Activated T-helper 1 cell treated with anti-CD3 and anti-CD28 coated beads, Interleukin-12 subunit alpha, Interleukin-12 subunit beta, Interleukin-2, Interleukin-4 antibody, amounts not matched to agents 30 ng/mL and 10 ng/mL and 1 ng/mL, durations not matched to agents 14 hours and 24 hours and 36 hours (primary cell): ENCODE measurements around the gene NPTN. TPM values are rescaled to one million over a fixed set of nuclear protein-coding genes. Genes with fewer than 3 reads are reported as not detected.

Experiments used
- DNase-seq: peaks from one replicate; pipeline ENCODE4 v3.0.0; 2021; ENCODE audit warnings: low spot score
- H3K27ac Mint-ChIP-seq: one replicate; pipeline ENCODE4 v1.8.0; 2021; ENCODE audit warnings: mild to moderate bottlenecking, mixed read lengths
- H3K27me3 Mint-ChIP-seq: one replicate; pipeline ENCODE4 v1.8.0; 2022; ENCODE audit warnings: mild to moderate bottlenecking, moderate library complexity, mixed read lengths; ENCODE audit not compliant: insufficient read depth
- H3K36me3 Mint-ChIP-seq: one replicate; pipeline ENCODE4 v1.8.0; 2021; ENCODE audit warnings: low read depth, mixed read lengths
- H3K4me1 Mint-ChIP-seq: one replicate; pipeline ENCODE4 v1.8.0; 2021; ENCODE audit warnings: low read depth, mixed read lengths
- H3K4me3 Mint-ChIP-seq: one replicate; pipeline ENCODE4 v1.8.0; 2021; ENCODE audit warnings: mild to moderate bottlenecking, moderate library complexity, mixed read lengths
- H3K9me3 Mint-ChIP-seq: one replicate; pipeline ENCODE4 v1.8.0; 2021; ENCODE audit warnings: mixed read lengths
- intact Hi-C: fragments of 100-400 bp; cut with micrococcal nuclease; formaldehyde crosslinking; loops from one replicate; pipeline ENCODE4 v1.15.1; 2024
- total RNA-seq: library from RNA; stranded (reverse); gene quantifications from 2 replicates; pipeline ENCODE4 v1.2.3, GENCODE V29; 2022

The NPTN gene
- total RNA-seq: 91.1 and 91.2 TPM in 2 replicates

DNA sequence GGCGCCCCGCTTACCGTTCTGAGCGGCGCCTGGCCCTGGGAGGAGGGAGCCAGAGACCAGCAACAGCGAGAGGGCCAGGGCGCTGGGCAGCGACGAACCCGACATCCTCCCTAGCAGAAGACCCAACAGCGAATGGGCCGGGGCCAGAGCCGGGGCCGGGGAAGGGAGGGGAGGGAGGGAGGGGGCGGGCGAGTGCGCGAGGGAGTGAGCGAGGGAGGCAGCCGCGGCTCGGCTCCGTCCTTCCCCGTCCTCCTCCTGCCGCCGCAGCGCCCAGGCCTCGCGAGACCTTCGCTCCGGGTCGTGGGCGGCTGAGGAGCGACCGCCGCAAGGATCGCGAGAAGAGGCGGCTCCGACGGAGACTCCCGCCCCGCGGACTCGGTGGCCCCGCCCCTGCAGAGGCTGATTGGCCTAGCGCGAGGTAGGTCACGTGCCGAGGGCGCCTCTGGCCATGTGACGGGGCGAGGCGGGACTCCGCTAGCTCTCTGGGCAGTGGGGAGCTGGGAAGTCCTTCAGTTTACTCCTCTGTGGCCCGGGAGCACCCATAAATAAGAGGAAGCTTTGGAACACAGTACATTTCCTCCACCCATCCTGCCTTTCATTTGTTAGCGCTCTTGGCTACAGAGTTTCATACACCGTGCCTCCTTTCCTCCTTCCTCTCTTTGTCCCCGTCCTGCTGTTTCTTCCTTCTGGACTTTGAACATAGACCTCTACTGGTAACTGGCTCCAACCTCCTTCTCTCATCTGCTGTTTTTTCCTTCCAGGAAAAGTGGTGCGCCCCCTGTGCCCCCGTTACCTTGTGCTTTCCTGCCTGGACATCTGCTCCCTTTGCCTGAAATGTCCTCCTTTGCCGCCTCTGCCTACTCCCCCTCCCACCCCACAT, at the start of gene NPTN:
Gene NPTN (minus strand): TSS at position 279 of the 880 bp plus-strand sequence. CDS start 174 bp downstream, at position 105.
- DNase-seq: peak; percentile 99
- Mint-ChIP-seq H3K4me3 (peak within 1 kb of the TSS; percentile 89), H3K4me1 (peaks cover 54% of the 10 kb centered on the region), H3K27ac (peak within 1 kb of the TSS; percentile 74), H3K9me3 (no peaks in the 10 kb centered on the region), H3K36me3 (no peaks in the 10 kb centered on the region), H3K27me3 (peaks cover 10% of the 10 kb centered on the region)
- intact Hi-C loops: loop anchor here (2.0 to 10.0 kb wide), 6 partner anchors 47 to 947 kb away; partner anchors contain the start of genes ARID3B, BBS4, HIGD2B and PML

DNA sequence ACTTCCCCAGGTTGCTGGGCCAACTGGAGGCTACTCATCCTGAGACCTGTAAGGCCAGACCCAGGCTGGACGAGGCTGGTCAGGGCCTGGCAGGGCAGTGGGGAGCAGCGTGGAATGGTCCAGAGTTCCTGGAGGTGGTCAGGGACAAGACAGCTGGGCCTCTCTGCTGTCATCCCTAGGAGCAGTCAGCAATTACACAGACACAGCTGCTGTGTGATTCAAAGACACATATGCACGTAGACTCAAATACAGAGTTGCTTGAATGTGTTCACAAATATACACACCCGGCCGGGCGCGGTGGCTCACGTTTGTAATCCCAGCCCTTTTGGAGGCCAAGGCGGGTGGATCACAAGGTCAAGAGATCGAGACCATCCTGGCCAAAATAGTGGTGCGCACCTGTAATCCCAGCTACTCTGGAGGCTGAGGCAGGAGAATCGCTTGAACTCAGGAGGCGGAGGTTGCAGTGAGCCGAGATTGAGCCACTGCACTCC, 49.5 kb upstream of the NPTN start:
- Mint-ChIP-seq H3K36me3 (no peaks in the 10 kb centered on the region), H3K27me3 (peaks cover 51% of the 10 kb centered on the region), H3K4me3 (peak overlapping the region; percentile 7), H3K4me1 (peaks cover 51% of the 10 kb centered on the region), H3K9me3 (no peaks in the 10 kb centered on the region), H3K27ac (no peak overlapping the region)
- intact Hi-C loops: loop anchor here (1.0 kb wide), 1 partner anchor 15 kb away; no protein-coding TSS in a partner anchor
- no peak for DNase-seq

DNA sequence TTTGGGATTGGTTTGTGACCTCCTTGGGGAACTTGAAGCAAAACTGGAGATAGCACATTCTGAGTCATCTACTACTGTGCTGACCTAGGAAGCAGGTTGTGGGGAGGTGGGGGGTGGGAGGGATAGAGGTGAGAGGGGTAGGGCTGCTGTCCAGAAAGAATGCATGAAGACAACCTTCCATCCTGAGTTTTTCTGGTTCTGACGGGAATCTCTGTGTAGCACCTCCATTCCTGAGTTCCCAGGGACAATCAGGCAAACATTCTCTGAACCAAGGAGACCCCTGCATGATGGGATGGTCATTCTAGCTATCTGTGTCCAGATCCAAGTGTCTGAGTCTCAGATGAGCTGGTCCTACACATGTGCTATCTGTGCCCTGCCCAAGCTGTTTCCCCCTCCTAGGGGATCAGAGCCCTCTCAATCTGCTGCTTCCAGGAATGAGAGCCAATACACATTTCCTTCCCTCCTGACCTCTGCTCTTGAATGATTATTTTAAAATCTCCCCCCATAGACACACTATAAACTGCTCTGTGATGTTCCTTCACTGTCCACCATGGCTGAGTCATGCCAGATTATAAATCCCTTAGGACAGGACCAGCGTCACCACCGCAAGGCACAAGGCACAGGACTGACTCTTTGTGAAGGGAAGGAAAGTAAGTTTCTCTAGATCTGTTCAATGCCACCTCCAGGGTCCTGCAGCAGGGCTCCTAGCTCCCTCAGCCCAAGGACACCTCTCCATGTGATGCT, 48.8 kb upstream of the NPTN start:
- no peak for DNase-seq
- Mint-ChIP-seq H3K4me1 (peaks cover 51% of the 10 kb centered on the region), H3K27ac (no peak overlapping the region), H3K27me3 (peaks cover 49% of the 10 kb centered on the region), H3K4me3 (no peak overlapping the region), H3K36me3 (no peaks in the 10 kb centered on the region), H3K9me3 (no peaks in the 10 kb centered on the region)
- intact Hi-C loops: no loop called here

DNA sequence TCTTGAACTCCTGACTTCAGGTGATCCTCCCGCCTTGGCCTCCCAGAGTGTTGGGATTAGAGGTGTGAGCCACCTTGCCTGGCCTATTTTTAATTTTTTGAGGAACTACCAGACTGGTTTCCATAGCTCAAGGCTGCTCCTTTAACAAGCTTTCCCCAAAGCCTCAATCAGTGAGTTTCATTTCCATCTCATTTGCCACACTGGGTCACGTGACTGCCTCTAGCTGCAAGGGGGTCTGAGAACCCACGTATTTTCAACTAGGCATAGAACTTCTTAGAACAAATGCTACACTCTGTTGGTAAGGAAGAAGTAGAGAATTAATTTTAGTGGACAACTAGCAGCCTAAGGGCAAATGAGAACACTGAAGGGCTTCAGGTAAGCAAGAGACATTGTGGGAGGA, 47.9 kb upstream of the NPTN start:
- Mint-ChIP-seq H3K4me3 (no peak overlapping the region), H3K27ac (no peak overlapping the region), H3K36me3 (no peaks in the 10 kb centered on the region), H3K27me3 (peaks cover 39% of the 10 kb centered on the region), H3K4me1 (peaks cover 51% of the 10 kb centered on the region), H3K9me3 (no peaks in the 10 kb centered on the region)
- no peak for DNase-seq
- intact Hi-C loops: no loop called here

DNA sequence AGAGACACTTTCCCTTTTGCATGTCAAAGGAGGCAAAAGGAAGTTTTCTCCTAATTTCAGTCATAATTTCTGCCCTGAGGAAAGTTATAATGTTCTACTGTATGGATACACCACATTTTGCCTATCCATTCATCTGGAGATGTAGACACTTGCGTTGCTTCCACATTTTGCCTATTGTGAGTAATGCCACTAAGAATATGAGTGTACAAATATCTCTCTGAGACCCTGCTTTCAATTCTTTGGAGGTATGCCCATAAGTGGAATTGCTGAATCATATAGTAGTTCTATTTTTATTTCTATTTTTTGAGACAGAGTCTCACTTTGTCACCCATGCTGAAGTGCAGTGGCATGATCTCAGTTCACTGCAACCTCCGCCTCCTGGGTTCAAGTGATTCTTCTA, 47.4 kb upstream of the NPTN start:
- peaks cover 35% of the 10 kb centered on the region for H3K27me3 Mint-ChIP-seq
- no peaks in the 10 kb centered on the region for H3K36me3 Mint-ChIP-seq

DNA sequence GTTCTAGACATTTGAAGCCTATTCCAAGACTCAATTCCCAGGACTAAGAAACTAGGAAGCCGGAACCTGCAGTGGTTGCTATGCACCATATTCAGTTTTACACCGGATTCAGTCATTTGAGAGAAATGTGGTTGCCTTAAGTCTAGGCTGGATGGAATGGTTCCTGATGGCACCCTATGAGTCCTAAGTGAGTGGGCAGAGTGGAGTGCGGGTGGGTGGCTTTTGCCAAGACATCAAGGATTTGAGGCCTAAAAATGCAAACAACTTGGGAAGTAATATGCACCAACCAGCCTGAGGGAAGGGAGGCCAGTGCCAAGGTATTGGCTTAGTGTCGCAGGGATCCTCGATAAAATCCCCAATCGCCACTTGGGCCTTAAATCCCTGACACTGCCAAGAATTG, 46.8 kb upstream of the NPTN start:
- Mint-ChIP-seq H3K4me3 (no peak overlapping the region), H3K36me3 (no peaks in the 10 kb centered on the region), H3K27me3 (peaks cover 29% of the 10 kb centered on the region), H3K9me3 (no peaks in the 10 kb centered on the region), H3K27ac (no peak overlapping the region), H3K4me1 (peaks cover 42% of the 10 kb centered on the region)
- intact Hi-C loops: no loop called here
- no peak for DNase-seq

More for the DNA sequence above, 47.4 kb upstream of the NPTN start:
- Mint-ChIP-seq H3K9me3 (no peaks in the 10 kb centered on the region), H3K27ac (no peak overlapping the region), H3K4me1 (peaks cover 48% of the 10 kb centered on the region), H3K4me3 (no peak overlapping the region)
- DNase-seq: no peak
- intact Hi-C loops: no loop called here

DNA sequence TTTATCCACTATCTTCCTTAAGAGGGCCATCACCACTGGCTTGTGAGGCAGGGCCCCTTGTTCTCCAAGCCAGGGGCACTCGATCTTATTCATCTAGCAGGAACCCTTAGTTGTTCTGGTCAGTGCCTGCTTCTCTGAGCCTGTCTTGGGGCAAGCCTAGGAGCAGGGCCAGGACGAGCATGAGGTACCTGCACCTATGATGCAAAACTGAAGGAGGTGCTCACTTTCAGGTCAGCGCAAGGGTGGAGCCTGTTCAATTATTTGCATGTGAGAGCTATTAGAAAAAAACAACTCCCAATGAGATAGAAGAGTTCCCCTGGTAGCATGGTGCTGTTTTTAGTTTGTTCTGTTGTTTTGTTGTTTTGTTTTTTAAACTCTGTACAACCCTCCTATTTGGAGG, 46.0 kb upstream of the NPTN start:
- Mint-ChIP-seq H3K9me3 (no peaks in the 10 kb centered on the region), H3K4me3 (no peak overlapping the region), H3K27me3 (peaks cover 26% of the 10 kb centered on the region), H3K27ac (no peak overlapping the region), H3K36me3 (no peaks in the 10 kb centered on the region), H3K4me1 (peaks cover 49% of the 10 kb centered on the region)
- intact Hi-C loops: no loop called here
- DNase-seq: no peak

DNA sequence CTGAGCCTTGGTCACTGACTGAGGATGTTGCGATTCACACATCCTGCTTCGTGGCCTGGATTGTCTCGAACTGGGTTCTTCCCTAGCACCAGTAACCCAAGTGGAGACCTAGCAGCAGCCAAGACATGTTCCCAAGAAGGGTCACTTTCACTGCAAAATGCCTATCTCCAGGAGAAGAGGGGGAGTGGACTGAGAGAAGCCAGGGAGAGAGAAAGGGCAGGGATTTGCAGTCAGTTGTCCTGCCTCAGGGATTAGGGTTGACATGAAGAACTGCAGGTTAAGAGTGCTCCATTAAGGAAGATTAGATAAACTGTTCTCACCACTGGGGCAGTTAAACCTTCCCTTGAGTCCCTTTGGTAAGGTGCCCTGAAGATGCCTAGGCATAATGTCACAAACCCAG, 45.3 kb upstream of the NPTN start:
- intact Hi-C loops: no loop called here
- H3K4me1 Mint-ChIP-seq: peaks cover 45% of the 10 kb centered on the region
- H3K4me3 Mint-ChIP-seq: no peak overlapping the region
- H3K36me3 Mint-ChIP-seq: no peaks in the 10 kb centered on the region
- H3K9me3 Mint-ChIP-seq: no peaks in the 10 kb centered on the region
- no peak for DNase-seq
- H3K27ac Mint-ChIP-seq: no peak overlapping the region
- H3K27me3 Mint-ChIP-seq: peaks cover 25% of the 10 kb centered on the region

DNA sequence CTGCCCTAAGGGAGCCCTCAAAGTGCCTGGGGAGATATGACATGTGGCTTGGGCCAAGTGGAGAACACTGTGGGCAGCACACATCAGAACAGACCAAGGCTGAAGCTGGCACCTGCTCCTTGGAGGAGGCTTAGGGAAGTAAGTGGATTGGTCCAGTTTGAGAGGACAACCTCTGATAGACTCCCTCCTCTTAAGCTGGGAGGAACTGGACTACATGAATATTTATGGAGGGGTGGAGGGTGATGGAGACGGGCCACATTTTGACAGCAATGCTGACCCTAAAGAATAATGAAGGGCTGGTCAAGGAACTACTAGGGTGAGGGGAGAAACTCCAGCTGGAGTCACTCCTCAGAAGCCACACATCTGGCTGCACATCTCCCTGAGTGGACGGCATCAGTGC, 44.5 kb upstream of the NPTN start:
- peaks cover 22% of the 10 kb centered on the region for H3K27me3 Mint-ChIP-seq
- DNase-seq: no peak
- H3K27ac Mint-ChIP-seq: no peak overlapping the region
- peaks cover 38% of the 10 kb centered on the region for H3K4me1 Mint-ChIP-seq
- no peak overlapping the region for H3K4me3 Mint-ChIP-seq
- no peaks in the 10 kb centered on the region for H3K9me3 Mint-ChIP-seq
- intact Hi-C loops: loop anchor here (1.0 to 2.0 kb wide), 3 partner anchors 23 to 41 kb away; no protein-coding TSS in a partner anchor
- no peaks in the 10 kb centered on the region for H3K36me3 Mint-ChIP-seq

DNA sequence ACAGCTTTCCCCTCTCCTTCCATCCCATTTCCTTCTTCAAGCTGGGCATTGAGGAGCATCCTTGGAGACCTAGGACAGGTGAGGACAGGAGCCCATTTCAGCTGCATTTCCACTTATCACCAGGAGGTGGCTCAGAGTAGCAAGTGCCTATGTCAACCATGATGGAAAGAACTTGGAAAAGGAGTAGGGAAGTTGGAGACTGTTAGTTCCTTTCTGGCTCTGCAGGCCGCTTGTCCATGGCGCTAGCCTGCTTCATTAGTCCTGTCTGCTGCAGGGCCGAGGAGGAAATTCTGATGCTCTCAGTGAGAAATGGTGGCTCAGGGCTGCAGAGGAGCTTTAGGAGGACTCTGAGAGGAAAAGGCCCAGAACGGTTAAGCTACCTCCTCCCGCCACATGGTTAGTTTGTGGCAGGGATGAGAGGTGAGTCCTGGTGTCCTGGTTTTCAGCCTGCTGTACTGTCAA, 44.0 kb upstream of the NPTN start:
- peak; percentile 31 for DNase-seq
- H3K4me1 Mint-ChIP-seq: peaks cover 33% of the 10 kb centered on the region
- H3K27ac Mint-ChIP-seq: no peak overlapping the region
- no peak overlapping the region for H3K4me3 Mint-ChIP-seq
- intact Hi-C loops: loop anchor here (1.0 to 2.0 kb wide), 3 partner anchors 23 to 41 kb away; no protein-coding TSS in a partner anchor
- no peaks in the 10 kb centered on the region for H3K9me3 Mint-ChIP-seq
- no peaks in the 10 kb centered on the region for H3K36me3 Mint-ChIP-seq
- H3K27me3 Mint-ChIP-seq: peaks cover 21% of the 10 kb centered on the region

DNA sequence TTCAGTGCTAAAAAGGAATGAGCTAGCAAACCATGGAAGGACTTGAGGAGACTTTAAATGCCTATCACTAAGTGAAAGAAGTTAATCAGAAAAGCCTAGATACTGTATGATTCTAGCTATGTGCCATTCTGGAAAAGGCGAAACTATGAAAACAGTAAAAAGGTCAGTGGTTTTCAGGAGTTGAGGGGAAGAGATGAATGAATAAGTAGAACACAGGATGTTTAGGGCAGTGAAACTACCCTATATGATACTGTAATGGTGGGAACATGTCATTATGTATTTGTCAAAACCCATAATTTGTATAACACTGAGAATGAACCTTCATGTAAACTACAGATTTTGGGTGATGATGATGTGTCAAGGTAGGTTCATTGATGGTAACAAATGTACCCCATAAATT, 41.4 kb upstream of the NPTN start:
- no peak for DNase-seq
- intact Hi-C loops: no loop called here
- Mint-ChIP-seq H3K4me3 (no peak overlapping the region), H3K36me3 (no peaks in the 10 kb centered on the region), H3K27me3 (peaks cover 21% of the 10 kb centered on the region), H3K9me3 (no peaks in the 10 kb centered on the region), H3K27ac (no peak overlapping the region), H3K4me1 (peaks cover 21% of the 10 kb centered on the region)

DNA sequence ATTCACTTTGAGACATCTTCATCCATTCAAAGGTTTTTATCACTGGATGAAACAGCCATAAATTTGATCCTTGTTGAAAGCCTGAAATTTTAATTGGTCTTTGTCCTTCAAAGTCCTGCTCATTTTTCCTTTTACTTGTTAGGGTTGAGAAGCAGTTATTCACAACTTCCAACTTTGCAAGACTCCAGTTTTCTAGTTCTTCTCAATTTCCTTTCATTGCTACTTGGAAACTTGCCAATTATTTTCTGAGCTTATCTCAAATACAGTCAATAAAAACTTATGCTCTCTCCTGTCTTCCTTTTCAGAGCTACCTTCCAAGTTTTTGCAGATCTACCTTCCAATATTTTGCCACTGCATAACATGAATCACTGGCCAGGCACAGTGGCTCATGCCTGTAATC, 27.3 kb upstream of the NPTN start:
- H3K36me3 Mint-ChIP-seq: no peaks in the 10 kb centered on the region
- H3K4me1 Mint-ChIP-seq: no peaks in the 10 kb centered on the region
- intact Hi-C loops: no loop called here
- H3K27ac Mint-ChIP-seq: no peak overlapping the region
- no peak overlapping the region for H3K4me3 Mint-ChIP-seq
- H3K9me3 Mint-ChIP-seq: peaks cover 6% of the 10 kb centered on the region
- no peak for DNase-seq
- H3K27me3 Mint-ChIP-seq: peaks cover 29% of the 10 kb centered on the region

DNA sequence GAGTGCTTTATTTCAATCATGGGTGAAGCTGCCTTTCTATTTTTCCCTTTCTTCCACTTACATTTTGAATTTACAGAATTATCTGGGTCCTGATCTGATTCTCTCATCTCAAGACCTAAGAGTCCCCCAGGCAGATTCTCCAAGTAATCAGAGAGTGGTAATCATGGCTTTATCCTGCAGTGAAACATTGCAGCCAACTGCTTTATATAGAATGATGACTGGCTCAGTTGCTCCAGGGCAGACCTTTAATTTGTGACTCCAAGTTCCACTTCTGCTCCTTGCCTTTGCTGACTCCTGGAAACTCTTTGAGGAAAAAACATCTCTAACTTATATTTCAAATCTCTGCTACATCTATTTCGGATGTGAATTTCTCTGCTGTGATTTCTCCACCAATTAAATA, 25.5 kb upstream of the NPTN start:
- no peak overlapping the region for H3K4me3 Mint-ChIP-seq
- peaks cover 6% of the 10 kb centered on the region for H3K9me3 Mint-ChIP-seq
- H3K27ac Mint-ChIP-seq: no peak overlapping the region
- H3K27me3 Mint-ChIP-seq: peaks cover 35% of the 10 kb centered on the region
- no peak for DNase-seq
- H3K36me3 Mint-ChIP-seq: no peaks in the 10 kb centered on the region
- intact Hi-C loops: no loop called here
- no peaks in the 10 kb centered on the region for H3K4me1 Mint-ChIP-seq
